Naive thymus-derived CD4-positive, alpha-beta T cell (primary cell): ENCODE measurements around the gene CCL20. TPM values are rescaled to one million over a fixed set of nuclear protein-coding genes. Genes with fewer than 3 reads are reported as not detected.

Experiments used
- ATAC-seq: fragments of 150-1000 bp; cut with Tn5 transposase; 2 replicates; pipeline ENCODE4 v1.10.0; 2021; ENCODE audit warnings: mild to moderate bottlenecking, moderate library complexity
- CTCF ChIA-PET: fragments of 350-600 bp; sonication (Branson Sonifier 250); formaldehyde crosslinking; loops from one replicate; lab custom pipeline; 2021; ENCODE audit warnings: antibody characterized with exemption; lab: Charles Lee
- POLR2A ChIA-PET: fragments of 350-600 bp; sonication (Branson Sonifier 250); formaldehyde crosslinking; loops from one replicate; lab custom pipeline; 2021; ENCODE audit warnings: antibody characterized with exemption, inconsistent platforms; lab: Charles Lee
- DNase-seq, 9 donors: peaks; one replicate each; pipeline versions ENCODE4 v3.0.0 to v3.0.0-alpha.2; 2020 to 2022; ENCODE audit warnings: mixed read lengths in 1 of 9
- H3K27ac ChIP-seq: one replicate; pipeline ENCODE4 v1.7.0; 2013; ENCODE audit warnings: mild to moderate bottlenecking, low read depth, low read length, moderate library complexity
- H3K27me3 ChIP-seq, 2 donors: one replicate each; pipeline ENCODE4 v1.7.0; 2013; ENCODE audit warnings: low read length in 2 of 2, mild to moderate bottlenecking in 2 of 2, moderate library complexity in 2 of 2; ENCODE audit not compliant: control insufficient read depth in 2 of 2, insufficient read depth in 2 of 2
- H3K36me3 ChIP-seq, 3 experiments: 1 replicate in 2 of 3; 2 replicates in 1 of 3; pipeline ENCODE4 v1.7.0; 2013; ENCODE audit warnings: low read length in 3 of 3, mild to moderate bottlenecking in 3 of 3, moderate library complexity in 1 of 3; ENCODE audit not compliant: insufficient read depth in 3 of 3, control insufficient read depth in 2 of 3
- H3K4me1 ChIP-seq, 2 donors: one replicate each; pipeline ENCODE4 v1.7.0; 2013; ENCODE audit warnings: low read length in 2 of 2, mild to moderate bottlenecking in 2 of 2, moderate library complexity in 1 of 2; ENCODE audit not compliant: control insufficient read depth in 2 of 2, insufficient read depth in 2 of 2
- H3K4me3 ChIP-seq: 2 replicates; pipeline ENCODE4 v1.7.0; 2013; ENCODE audit warnings: mild to moderate bottlenecking, low read length
- H3K9me3 ChIP-seq, 3 experiments: 1 replicate in 2 of 3; 2 replicates in 1 of 3; pipeline ENCODE4 v1.7.0; 2013; ENCODE audit warnings: low read length in 3 of 3; ENCODE audit not compliant: control insufficient read depth in 2 of 3
- H3K27ac Mint-ChIP-seq, 9 donors: one replicate each; pipeline ENCODE4 v1.8.0; 2020 to 2022; ENCODE audit warnings: mixed read lengths in 9 of 9, mild to moderate bottlenecking in 8 of 9, moderate library complexity in 5 of 9, inconsistent platforms in 2 of 9
- H3K27me3 Mint-ChIP-seq, 5 donors: one replicate each; pipeline ENCODE4 v1.8.0; 2021 to 2022; ENCODE audit warnings: mixed read lengths in 5 of 5, mild to moderate bottlenecking in 1 of 5
- H3K36me3 Mint-ChIP-seq, 5 donors: one replicate each; pipeline ENCODE4 v1.8.0; 2020 to 2022; ENCODE audit warnings: mixed read lengths in 5 of 5, mild to moderate bottlenecking in 3 of 5, inconsistent platforms in 1 of 5
- H3K4me1 Mint-ChIP-seq, 7 donors: one replicate each; pipeline ENCODE4 v1.8.0; 2020 to 2022; ENCODE audit warnings: mixed read lengths in 7 of 7, mild to moderate bottlenecking in 3 of 7, inconsistent platforms in 1 of 7
- H3K4me3 Mint-ChIP-seq, 10 donors: one replicate each; pipeline ENCODE4 v1.8.0; 2020 to 2022; ENCODE audit warnings: mild to moderate bottlenecking in 10 of 10, mixed read lengths in 10 of 10, moderate library complexity in 6 of 10, inconsistent platforms in 2 of 10
- H3K9me3 Mint-ChIP-seq, 11 donors: one replicate each; pipeline ENCODE4 v1.8.0; 2020 to 2022; ENCODE audit warnings: mixed read lengths in 11 of 11, mild to moderate bottlenecking in 4 of 11, inconsistent platforms in 1 of 11, moderate library complexity in 1 of 11
- intact Hi-C, 2 donors: fragments of 100-400 bp; cut with micrococcal nuclease; formaldehyde crosslinking; loops; one replicate each; pipeline ENCODE4 v1.15.1; 2023
- polyA plus RNA-seq, 2 donors: library from polyadenylated mRNA; unstranded; fragments of 300-500 nt; fragmentation: Illumina TruSeq; gene quantifications; one replicate each; pipeline ENCODE4 v1.2.3, GENCODE V29; 2021
- total RNA-seq, 6 experiments: library from RNA in 5 of 6; stranded (reverse) in 5 of 6; gene quantifications; 1 replicate in 5 of 6; 2 replicates in 1 of 6; pipeline ENCODE4 v1.2.3 and lab custom pipeline; 2021 to 2026

CCL20 gene
- total and polyA plus RNA-seq, 7 experiments from 2014 or later: 0.36 to 1.9 (median 1.4) TPM; not detected in 4

DNA sequence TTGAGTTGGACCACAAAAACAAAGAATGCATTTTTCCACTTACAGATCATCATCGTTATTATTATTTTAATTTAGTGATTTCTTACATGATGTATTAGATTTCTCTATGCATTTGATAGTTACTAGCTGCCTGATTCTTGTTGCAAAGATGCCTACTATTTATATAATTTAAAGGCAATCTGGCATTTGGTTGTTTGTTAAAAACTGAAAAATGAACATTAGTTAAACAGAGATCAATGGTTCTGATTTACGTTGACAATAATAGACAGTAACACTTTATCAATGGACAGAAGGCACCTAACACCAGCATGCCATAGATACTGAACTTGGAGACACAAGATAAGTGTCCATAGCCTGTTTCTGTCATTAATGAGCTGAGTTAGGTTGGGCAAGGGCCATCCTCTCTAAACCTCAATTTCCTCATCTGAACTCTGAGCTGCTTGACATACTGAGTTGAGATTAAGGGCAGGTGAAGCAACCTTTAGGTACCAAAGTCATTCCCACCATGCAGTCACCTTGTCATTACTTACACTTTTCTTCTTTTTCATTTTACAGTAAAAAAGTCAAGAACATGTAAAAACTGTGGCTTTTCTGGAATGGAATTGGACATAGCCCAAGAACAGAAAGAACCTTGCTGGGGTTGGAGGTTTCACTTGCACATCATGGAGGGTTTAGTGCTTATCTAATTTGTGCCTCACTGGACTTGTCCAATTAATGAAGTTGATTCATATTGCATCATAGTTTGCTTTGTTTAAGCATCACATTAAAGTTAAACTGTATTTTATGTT is 3.1 kb downstream of the CCL20 start:
- H3K4me1 Mint-ChIP-seq: peaks cover 0 to 13% (median 0%) of the 10 kb centered on the region in 7 donors
- ATAC-seq (no peak), DNase-seq (no peak)
- CTCF ChIA-PET: no interaction called here
- peaks cover 0 to 5% (median 0%) of the 10 kb centered on the region in 5 donors for H3K36me3 Mint-ChIP-seq
- H3K4me3 ChIP-seq: no peak overlapping the region
- peaks cover 0 to 6% (median 0%) of the 10 kb centered on the region in 11 donors for H3K9me3 Mint-ChIP-seq
- no peaks in the 10 kb centered on the region for H3K4me1 ChIP-seq
- intact Hi-C loops: no loop called here
- H3K36me3 ChIP-seq: no peaks in the 10 kb centered on the region
- no peaks in the 10 kb centered on the region for H3K9me3 ChIP-seq
- H3K4me3 Mint-ChIP-seq: no peak overlapping the region
- H3K27me3 ChIP-seq: peaks cover 0 to 3% of the 10 kb centered on the region in 2 donors
- no peak overlapping the region for H3K27ac ChIP-seq
- POLR2A ChIA-PET: no interaction called here
- H3K27me3 Mint-ChIP-seq: peaks cover 0 to 52% (median 30%) of the 10 kb centered on the region in 5 donors
- H3K27ac Mint-ChIP-seq: no peak overlapping the region

DNA sequence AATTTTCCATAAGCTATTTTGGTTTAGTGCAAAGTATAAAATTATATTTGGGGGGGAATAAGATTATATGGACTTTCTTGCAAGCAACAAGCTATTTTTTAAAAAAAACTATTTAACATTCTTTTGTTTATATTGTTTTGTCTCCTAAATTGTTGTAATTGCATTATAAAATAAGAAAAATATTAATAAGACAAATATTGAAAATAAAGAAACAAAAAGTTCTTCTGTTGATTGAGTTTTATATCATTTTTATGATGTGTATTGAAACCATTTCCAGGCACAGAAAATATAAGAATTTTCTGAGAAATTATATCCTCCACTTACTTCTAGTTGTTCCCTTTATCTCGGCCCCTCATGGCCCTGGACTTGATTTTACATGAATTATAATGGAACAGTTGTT is 3.7 kb downstream of the CCL20 start:
- no peak for ATAC-seq
- intact Hi-C loops: no loop called here
- H3K36me3 Mint-ChIP-seq: peaks cover 0 to 5% (median 0%) of the 10 kb centered on the region in 5 donors
- no peak overlapping the region for H3K27ac Mint-ChIP-seq
- Histone ChIP-seq H3K9me3 (no peaks in the 10 kb centered on the region), H3K4me1 (no peaks in the 10 kb centered on the region), H3K27ac (no peak overlapping the region), H3K36me3 (no peaks in the 10 kb centered on the region), H3K4me3 (no peak overlapping the region), H3K27me3 (peaks cover 0 to 3% of the 10 kb centered on the region in 2 donors)
- CTCF ChIA-PET: no interaction called here
- peaks cover 0 to 6% (median under 1%) of the 10 kb centered on the region in 11 donors for H3K9me3 Mint-ChIP-seq
- H3K4me1 Mint-ChIP-seq: peaks cover 0 to 13% (median 0%) of the 10 kb centered on the region in 7 donors
- no peak for DNase-seq
- POLR2A ChIA-PET: no interaction called here
- peaks cover 0 to 48% (median 32%) of the 10 kb centered on the region in 5 donors for H3K27me3 Mint-ChIP-seq
- no peak overlapping the region for H3K4me3 Mint-ChIP-seq

GRCh38 chr2:227817850-227818674 is 4.4 kb downstream of the CCL20 start:
- Mint-ChIP-seq H3K27ac (no peak overlapping the region), H3K9me3 (peaks cover 0 to 11% (median 4%) of the 10 kb centered on the region in 11 donors), H3K4me1 (peaks cover 0 to 13% (median 0%) of the 10 kb centered on the region in 7 donors), H3K4me3 (no peak overlapping the region), H3K36me3 (peaks cover 0 to 5% (median 0%) of the 10 kb centered on the region in 5 donors), H3K27me3 (peaks cover 0 to 41% (median 32%) of the 10 kb centered on the region in 5 donors)
- CTCF ChIA-PET: no interaction called here
- ATAC-seq (peak; percentile 76), DNase-seq (peak in 4 of 9 donors; percentile 3 to 59 (median 19))
- H3K9me3 ChIP-seq: no peaks in the 10 kb centered on the region
- intact Hi-C loops: no loop called here
- H3K27ac ChIP-seq: no peak overlapping the region
- H3K27me3 ChIP-seq: peaks cover 0 to 3% of the 10 kb centered on the region in 2 donors
- POLR2A ChIA-PET: no interaction called here
- H3K36me3 ChIP-seq: no peaks in the 10 kb centered on the region
- no peak overlapping the region for H3K4me3 ChIP-seq
- no peaks in the 10 kb centered on the region for H3K4me1 ChIP-seq

GRCh38 chr2:227818675-227819397 is 5.2 kb downstream of the CCL20 start:
- H3K27ac ChIP-seq: no peak overlapping the region

GRCh38 chr2:227819398-227819697 is 5.7 kb downstream of the CCL20 start:
- Histone ChIP-seq H3K4me1 (no peaks in the 10 kb centered on the region), H3K36me3 (no peaks in the 10 kb centered on the region), H3K27ac (no peak overlapping the region), H3K27me3 (peaks cover 0 to 3% of the 10 kb centered on the region in 2 donors), H3K4me3 (no peak overlapping the region), H3K9me3 (no peaks in the 10 kb centered on the region)
- Mint-ChIP-seq H3K9me3 (peaks cover 0 to 11% (median 4%) of the 10 kb centered on the region in 11 donors), H3K36me3 (peaks cover 0 to 5% (median 0%) of the 10 kb centered on the region in 5 donors), H3K4me1 (peaks cover 0 to 10% (median 0%) of the 10 kb centered on the region in 7 donors), H3K27me3 (peaks cover 0 to 30% (median 28%) of the 10 kb centered on the region in 5 donors), H3K4me3 (no peak overlapping the region), H3K27ac (no peak overlapping the region)
- DNase-seq: no peak
- ChIA-PET POLR2A (no interaction called here), CTCF (no interaction called here)
- intact Hi-C loops: no loop called here
- ATAC-seq: no peak

More at GRCh38 chr2:227818675-227819397, 5.2 kb downstream of the CCL20 start:
- ChIA-PET POLR2A (no interaction called here), CTCF (no interaction called here)
- H3K4me3 ChIP-seq: no peak overlapping the region
- H3K27me3 ChIP-seq: peaks cover 0 to 3% of the 10 kb centered on the region in 2 donors
- DNase-seq (no peak), ATAC-seq (peak; percentile 77)
- H3K4me1 ChIP-seq: no peaks in the 10 kb centered on the region
- H3K36me3 ChIP-seq: no peaks in the 10 kb centered on the region
- peaks cover 0 to 5% (median 0%) of the 10 kb centered on the region in 5 donors for H3K36me3 Mint-ChIP-seq
- no peak overlapping the region for H3K27ac Mint-ChIP-seq
- H3K9me3 Mint-ChIP-seq: peaks cover 0 to 11% (median 4%) of the 10 kb centered on the region in 11 donors
- intact Hi-C loops: no loop called here
- peaks cover 0 to 12% (median 0%) of the 10 kb centered on the region in 7 donors for H3K4me1 Mint-ChIP-seq
- no peaks in the 10 kb centered on the region for H3K9me3 ChIP-seq
- peaks cover 0 to 33% (median 30%) of the 10 kb centered on the region in 5 donors for H3K27me3 Mint-ChIP-seq
- H3K4me3 Mint-ChIP-seq: no peak overlapping the region
